ENCODE results near the gene CDKN1C.

The CDKN1C gene

GRCh38 chr11:2885678-2886081, at the start of gene CDKN1C:
TSS of gene CDKN1C (minus strand) at chr11:2885775. CDS start at chr11:2885456, 319 bp downstream.
- DNase-seq = peak; percentile 80

GRCh38 chr11:2934611-2935239, 49.1 kb upstream of the CDKN1C start:
- DNase-seq = no peak

GRCh38 chr11:2934021-2934550, 48.5 kb upstream of the CDKN1C start:
- no peak for DNase-seq

DNA sequence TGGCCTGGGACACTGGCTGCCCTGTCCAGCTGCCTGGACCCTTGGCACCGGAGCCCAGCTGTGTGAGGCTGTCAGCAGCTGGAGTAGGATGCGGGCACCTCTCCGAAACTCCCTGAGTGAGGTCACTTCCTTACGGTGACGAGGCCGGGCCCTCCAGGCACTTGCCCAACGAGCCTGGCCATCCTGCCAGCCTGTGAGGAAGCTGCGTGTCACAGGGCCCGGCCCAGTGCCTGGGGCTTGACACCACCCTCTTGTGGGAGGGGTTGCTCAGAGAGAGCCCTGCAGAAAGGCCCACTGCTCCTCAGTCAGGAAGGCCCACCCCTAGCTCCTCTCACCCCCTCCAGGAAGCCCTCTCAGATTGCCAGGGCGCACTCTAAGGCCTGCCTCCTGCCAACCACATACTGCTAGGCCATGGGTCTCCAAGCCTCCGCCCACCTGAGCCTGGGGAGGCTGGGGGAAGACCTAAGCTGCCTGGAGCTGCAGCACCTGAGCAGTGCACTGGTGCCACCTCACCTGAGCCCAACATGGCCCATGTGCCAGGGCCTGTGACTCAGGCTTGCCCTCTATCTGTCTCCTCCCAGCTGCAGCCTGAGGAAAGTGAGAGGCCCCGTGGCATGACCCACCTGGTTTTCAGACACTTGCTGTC, 47.9 kb upstream of the CDKN1C start:
- DNase-seq = no peak

- DNase-seq = no peak
Measured at GRCh38 chr11:2932850-2933251, 47.3 kb upstream of the CDKN1C start.

DNA sequence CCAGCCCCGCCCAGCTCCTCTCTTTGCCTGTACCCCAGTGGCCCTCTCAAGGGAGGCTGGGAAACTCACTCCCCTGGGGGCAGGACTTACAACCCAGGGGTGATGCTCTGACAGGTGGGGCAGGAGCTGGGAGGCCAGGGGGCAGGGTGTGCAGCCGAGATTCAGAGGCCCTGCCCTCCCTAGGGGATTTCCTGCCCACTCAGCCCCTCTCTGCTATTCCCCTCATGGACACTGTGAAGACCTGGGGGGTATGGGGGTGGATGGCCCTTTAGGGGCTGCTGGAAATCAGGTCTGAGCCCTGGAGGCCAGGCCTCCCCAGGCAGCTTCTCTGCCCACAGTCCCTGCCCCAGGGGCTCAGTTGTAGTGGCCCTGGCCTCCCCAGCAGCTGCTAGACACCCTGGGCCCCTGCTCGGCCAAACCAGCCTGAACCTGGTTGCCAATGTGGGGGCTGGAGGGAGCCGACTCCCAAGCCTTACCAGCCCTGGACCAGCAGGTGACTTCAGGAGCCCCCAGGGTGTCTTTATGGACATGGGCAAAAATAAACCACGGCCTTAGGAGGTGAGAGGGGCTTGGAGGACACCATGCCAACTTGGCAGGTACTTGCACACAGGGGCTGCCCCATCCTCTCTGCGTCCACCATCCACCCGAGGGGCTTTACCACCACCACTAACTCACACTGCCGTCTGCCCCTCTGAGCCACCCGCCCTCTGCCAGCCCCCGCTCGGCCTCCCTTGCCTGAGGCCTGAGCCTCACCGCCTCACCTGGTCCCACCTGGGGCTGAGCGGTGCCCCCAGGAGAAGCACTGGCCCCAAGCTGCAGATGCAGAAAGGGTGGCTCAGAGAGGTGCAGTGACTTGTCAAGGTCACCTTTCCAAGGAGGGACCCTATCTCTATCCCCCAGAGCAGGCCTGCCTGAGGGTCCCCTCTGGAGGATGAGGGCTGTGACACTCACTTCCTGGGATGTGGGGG, 46.5 kb upstream of the CDKN1C start:
- no peak for DNase-seq

DNA sequence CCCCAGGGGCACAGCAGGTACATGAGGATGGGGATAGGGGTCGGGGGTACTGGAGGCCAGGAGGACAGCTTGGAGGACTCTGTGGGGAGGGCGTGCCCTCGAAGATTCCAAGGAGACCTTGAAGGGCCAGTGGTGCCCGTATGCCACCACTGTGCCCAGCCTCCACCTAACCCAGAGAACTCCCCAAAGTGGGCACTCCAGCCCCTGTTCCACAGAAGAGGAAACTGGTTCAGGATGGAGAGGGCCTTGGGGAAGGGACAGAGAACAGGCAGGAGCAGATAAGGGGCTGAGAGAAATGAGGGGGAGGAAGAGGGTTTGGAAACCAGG, 45.8 kb upstream of the CDKN1C start:
- DNase-seq = no peak

DNA sequence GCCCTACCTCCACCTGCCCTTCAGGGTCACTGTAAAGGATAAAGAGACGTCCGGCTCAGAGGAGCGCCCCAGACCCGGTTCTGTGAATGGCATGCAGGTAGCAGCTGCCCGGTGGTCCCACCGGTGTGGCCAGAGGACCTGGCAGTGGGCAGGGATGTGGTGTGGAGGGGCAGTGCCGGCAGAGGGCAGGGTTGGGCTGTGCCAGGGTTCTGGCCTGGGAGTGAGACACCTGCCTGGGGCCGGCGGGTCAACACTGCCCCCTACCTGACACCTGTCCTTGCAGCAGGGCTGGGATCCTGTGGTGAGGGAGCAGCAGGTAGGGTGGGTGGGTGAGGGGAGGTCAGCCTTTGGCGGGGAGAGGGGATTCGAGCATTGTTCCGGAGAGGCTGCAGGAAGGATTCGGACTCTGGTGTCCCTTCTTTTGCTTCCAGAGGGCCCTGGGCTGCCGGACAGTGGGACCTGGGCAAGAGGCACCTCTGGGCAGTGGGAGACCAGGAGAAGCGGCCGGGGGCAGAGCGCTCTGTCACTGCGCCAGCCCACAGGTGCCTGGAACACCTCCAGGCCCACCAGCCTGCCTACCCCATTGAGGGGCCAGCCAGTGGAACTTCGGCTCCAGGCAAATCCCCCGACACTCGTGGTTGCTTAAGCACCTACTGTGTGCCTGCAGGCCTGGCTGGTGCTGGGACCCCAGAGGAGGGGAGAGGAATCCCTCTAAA, 45.3 kb upstream of the CDKN1C start:
- peak; percentile 83 for DNase-seq

GRCh38 chr11:2929950-2930703, 44.6 kb upstream of the CDKN1C start:
- DNase-seq = peak; percentile 69

GRCh38 chr11:2929531-2929949, 44.0 kb upstream of the CDKN1C start:
- no peak for DNase-seq

DNA sequence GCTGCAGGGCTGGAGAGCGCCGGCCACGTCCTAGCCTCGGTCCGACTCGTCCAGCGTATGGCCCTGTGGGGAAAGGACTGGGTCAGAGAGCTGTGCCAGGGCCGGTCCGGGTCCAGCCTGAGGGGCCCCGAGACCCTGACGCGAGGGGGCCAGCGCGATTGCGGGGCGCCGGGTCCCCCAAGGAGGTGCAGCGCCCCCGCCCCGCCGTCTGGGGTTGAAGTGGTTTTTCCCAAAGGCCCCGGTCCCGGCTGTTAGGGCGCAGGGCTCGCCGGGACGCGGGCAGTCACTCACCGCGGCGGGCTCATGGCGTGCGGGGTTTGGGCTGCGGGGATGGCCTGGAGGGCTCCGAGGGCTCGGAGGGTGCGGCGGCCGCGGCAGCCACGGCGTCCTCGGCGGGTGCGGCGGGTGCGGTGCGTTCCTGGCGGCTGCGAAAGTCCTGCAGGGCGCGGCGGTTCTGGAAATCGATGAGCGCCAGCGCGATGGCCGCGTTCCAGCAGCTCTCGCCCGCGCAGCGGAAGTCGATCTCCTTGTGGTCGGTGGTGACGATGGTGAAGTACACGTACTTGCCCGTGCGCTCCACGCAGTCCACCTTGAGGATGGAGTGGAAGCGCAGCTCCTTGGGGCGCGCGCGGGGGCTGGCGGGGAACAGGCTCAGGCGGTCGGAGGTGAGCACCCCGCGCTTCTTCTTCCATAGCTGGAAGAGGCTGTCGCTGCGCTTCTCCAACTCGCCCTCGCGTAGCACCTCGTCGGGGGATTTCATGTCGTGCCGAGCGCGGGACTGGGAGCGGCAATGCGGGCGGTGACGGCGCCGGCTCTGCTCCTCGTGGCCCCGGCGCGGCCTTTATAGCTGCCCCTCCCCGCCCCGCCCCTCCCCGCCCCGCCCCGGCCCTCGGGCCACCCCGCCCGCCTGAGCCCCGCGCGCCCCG, 43.3 kb upstream of the CDKN1C start, which contains the start of gene PHLDA2:
Gene PHLDA2 (minus strand): TSS at position 816 of the 926 bp plus-strand sequence. CDS start 56 bp downstream, at position 760.
- peak; percentile 76 for DNase-seq

GRCh38 chr11:2927851-2928604, 42.5 kb upstream of the CDKN1C start:
- DNase-seq = no peak

- no peak for DNase-seq
Measured at GRCh38 chr11:2927121-2927800, 41.7 kb upstream of the CDKN1C start.

- DNase-seq = no peak
Measured at GRCh38 chr11:2926611-2927051, 41.1 kb upstream of the CDKN1C start.

DNA sequence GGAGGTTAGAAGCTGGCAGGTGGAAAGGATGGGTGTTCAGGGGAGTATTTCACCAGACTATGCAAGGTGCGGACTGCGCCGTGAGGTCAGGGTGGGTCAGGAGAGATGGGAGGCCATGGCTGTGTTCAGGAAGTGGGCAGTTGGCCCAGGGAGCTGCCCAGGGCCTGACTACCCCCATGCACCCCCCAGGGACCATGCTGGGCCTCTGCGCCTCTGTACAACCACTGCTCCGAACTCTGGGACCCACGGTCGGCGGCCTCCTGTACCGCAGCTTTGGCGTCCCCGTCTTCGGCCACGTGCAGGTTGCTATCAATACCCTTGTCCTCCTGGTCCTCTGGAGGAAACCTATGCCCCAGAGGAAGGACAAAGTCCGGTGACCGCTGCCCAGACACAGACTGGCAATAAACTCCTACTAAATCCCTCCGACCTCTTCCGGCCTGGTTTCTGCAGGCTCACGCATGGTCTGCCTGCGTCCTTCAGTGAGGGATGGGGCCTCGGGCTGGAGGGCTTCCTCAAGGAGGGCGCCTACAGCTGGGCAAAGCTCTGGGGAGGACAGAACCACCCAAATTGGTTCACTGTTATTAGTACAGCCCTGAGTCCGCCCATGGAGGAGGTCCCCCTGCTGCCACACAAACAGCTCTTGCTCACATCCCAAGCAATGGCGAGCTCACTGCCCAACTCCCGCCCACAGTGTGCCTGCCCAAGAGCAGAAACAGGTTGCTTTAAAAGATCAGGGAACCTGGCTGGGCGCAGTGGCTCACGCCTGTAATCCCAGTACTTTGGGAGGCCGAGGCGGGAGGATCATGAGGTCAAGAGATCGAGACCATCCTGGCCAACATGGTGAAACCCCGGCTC, 39.5 kb upstream of the CDKN1C start:
- DNase-seq = no peak

GRCh38 chr11:2924381-2924780, 38.8 kb upstream of the CDKN1C start:
- no peak for DNase-seq

DNA sequence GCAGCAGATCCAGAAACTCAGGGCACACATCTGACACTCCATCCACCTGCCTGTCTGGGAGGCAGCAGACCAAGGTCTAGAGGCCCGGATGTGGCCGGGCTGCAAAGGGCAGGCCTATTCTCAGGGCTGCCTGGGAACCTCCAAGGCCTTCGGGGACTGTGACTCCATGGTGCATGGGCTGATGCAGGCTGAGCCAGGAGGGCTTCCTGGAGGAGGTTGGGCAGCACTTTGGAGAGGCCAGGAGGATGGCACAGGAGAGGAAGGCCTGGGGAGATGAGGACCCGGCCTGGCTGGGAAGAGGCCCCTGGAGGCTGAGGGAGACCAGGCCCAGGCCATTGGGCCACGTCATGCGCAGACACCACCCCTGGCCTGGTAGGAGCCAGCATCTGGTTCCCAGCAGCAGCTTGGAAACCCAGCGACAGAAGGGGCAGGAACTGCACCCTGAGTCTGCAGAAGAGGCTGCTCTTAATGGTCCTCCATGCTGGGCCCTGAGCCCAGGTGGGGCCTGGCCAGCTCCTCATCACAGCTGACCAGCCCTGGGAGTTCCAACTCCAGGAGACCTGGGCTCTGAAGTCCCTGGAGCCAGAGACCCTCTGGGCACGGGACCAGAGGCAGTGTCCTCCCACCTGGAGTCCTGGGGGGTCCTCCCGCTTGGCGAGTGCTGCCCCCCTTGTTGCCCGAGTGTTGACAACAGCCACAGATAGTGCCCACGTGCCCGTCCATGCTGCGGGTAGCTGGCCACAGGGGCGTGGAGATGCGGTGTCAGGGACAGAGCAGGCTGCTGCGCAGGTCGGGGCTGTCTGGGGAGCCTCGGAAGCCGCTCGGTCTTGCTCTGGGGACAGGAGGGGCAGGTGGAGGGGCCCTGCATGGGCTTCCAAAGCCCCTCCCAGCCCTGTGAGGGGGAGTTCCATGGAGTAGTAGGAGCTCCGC, 38.1 kb upstream of the CDKN1C start:
- no peak for DNase-seq
